GM12891 (cell line): Measurements from ENCODE around the gene HIPK1.

Experiments used
- POLR2A ChIP-seq: IDR thresholded peaks from 2 replicates; pipeline ENCODE4 v1.6.1; 2011; ENCODE audit warnings: low read depth, low read length, control low read depth
- POLR2AphosphoS5 ChIP-seq: IDR thresholded peaks from 2 replicates; pipeline ENCODE4 v1.6.1; 2011; ENCODE audit warnings: low read depth, low read length, control low read depth
- TAF1 ChIP-seq: IDR thresholded peaks from 2 replicates; pipeline ENCODE4 v1.6.1; 2011; ENCODE audit warnings: low read depth, low read length, control low read depth

GRCh38 chr1:113949007-113949406, 19.9 kb downstream of the HIPK1 start:
- TF ChIP-seq POLR2A (no peak), POLR2AphosphoS5 (no peak), TAF1 (no peak)
